ENCODE results near the gene KLHL3.

DNA sequence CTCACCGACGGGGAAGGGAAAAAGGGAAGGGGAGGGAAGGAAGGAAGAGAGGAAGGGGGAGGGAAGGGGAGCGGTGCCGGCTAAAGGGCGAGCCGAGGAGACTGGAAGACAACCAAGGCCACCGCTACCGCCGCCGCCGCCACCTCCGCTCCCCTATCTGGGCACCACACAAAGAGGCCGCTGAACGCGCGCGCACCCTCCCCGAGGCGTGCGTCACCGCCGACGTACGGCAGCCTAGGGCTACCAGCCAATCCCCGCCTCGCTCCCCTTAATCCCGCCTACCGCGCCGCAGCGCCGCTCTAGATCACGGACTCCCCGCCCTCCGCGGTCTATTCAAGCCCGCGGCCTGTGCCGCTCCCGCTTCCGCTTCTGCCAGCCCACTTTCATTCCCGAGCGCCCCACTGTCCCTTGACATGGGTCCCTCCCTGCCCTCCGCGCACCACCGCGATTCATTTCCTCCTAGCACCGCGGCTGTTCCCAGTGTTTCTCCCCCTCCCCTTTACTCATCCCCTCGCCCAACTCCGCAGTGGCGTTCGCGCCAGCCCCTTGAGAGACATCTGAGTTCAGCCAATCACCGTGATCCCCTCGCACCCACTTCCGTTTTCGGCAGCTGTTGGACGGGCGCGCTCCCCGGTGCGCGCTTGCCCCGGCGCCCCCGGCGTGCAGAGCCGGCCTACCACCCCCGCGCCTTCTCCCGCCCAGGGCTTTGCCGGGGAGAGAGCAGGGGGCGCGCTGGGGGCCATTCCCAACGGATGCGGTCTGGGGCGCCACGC, 18.5 kb upstream of the KLHL3 start, which contains the start of gene HNRNPA0:
- TF ChIP-seq CTCF (IDR thresholded peaks at IDR 0.05) (no peak), POLR2A (IDR thresholded peaks at IDR 0.05) (peak; percentile 88 to 97), POLR2AphosphoS5 (IDR thresholded peaks at IDR 0.05) (peak; percentile 30 to 63 (median 52)), EP300 (IDR thresholded peaks at IDR 0.05) (no peak)

Measured in suprapubic skin (tissue), 4 donors.